Posterior cingulate gyrus (tissue), 11 donors: ENCODE measurements around the gene YAF2.
"Not testable (repeated sequence)": the region's sequence is repeated elsewhere in the genome, so short reads cannot be mapped to it uniquely, and the experiment has no call there.

Source experiments
- DNase-seq, 10 donors: peaks; one replicate each; pipeline versions ENCODE4 v3.0.0 to v3.0.0-alpha.2; 2020 to 2021; ENCODE audit warnings: mixed read lengths in 3 of 10
- intact Hi-C: fragments of 100-400 bp; cut with DNase I; formaldehyde crosslinking; loops from one replicate; pipeline ENCODE4 v1.15.1; 2023

The YAF2 gene

DNA sequence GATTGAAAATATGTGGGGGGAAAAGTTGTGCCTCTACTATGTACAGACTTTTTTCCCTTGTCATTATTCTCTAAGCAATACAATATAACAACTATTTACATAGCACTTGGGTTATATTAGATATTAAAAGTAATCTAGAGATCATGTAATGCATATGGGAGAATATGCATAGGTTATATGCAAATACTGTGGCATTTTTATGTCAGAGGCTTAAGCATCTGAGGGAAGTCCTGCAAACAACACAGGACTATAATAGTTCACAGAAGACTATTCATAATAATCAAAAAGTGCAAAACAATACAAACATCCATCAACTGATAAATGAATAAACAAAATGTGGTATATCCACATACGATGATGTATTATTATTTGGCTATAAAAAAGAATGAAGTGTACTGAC, 33.7 kb downstream of the YAF2 start:
- intact Hi-C loops: no loop called here
- DNase-seq: no peak

DNA sequence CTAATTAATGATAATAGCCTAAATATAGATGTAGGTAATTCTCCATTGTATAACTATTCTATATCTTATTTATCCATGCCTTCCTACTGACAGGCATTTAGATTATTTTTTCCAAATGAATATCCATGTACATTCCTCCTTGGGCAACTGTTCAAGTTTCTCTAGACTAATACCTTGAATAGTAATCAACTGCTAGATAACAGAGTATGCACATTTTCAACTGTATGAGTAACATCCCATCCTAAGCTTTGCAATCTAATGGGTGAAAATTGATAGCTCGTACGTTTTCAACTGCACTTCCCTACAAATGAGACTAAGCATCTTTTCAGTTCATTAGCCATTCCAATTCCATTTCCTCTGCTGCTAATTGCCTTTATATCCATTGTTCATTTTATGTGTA, 37.0 kb downstream of the YAF2 start:
- intact Hi-C loops: no loop called here
- no peak for DNase-seq

DNA sequence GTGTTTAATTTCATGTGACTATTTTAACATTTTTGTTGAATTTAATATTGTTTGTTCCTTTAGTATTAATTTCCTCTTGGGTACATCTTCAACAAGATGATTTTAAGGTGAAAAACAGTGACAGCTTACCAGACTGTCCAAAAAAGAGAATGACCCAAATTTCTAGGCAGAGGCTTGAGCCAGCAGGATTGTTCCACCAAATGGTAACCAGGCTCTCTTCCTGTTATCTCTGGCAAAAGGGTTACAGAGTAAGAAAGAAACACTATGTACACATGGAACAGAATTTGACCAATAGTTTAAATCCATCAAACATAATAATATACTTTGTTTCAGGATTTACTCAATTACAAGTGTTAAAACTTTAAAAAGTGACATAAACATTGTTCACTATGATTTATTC, 39.0 kb downstream of the YAF2 start:
- DNase-seq: no peak
- intact Hi-C loops: no loop called here

DNA sequence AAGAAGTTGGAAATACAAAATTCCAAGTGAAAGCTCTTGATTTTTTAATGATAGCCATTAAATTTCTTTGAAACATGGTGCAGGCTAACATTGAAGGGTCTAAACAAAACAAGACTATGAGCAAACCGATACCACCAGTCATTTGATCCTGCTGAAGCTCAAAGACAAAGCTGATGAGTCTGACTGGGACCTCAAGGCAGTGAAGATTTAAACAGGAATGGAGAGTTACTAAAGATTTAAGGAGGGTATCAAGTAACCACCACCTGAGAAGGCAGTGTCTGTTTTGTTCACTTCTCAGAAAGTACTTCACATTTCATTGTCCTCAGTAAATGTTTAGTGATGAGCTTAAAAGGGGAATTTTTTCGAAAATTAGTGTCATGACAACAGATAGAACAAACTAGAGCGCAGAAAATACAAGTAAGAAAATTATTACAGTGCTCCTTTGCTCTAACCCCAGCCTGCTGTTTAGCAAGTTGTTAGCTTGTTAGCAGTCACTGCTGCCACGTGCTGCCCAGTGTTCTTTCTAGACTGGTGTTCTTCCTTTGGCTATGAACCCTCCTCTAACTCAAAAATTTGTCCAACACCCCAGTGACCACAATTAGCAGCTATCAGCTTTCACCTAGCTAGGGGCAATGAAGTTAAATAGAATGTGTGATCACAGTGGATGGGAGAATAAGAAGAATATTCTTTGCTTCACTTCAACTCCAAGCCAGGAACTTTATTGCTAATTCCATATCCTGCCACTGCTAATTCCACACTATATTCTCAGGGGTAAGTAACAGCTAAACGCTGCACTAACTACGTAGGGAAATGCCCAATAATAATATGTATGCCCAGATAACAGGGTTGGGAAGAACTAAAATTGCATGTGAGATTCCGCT, 41.1 kb downstream of the YAF2 start:
- DNase-seq: no peak

DNA sequence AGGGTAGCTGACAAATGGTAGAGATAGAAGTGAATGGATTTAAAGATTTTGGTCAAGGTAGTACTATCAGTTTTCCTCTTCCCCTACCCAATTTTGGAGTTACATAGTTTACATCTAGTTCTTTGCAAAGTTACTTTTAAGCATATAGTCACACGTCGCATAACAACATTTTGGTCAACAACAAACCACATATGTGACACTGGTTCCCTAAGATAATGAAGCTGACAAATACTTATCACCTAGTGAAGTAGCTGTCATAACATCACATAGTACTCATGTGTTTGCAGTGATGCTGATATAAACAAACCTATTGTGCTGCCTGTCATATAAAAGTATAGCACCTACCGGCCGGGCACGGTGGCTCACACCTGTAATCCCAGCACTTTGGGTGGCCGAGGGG, 45.4 kb downstream of the YAF2 start:
- intact Hi-C loops: no loop called here
- DNase-seq: no peak

More for the DNA sequence above, 41.1 kb downstream of the YAF2 start:
- intact Hi-C loops: no loop called here

DNA sequence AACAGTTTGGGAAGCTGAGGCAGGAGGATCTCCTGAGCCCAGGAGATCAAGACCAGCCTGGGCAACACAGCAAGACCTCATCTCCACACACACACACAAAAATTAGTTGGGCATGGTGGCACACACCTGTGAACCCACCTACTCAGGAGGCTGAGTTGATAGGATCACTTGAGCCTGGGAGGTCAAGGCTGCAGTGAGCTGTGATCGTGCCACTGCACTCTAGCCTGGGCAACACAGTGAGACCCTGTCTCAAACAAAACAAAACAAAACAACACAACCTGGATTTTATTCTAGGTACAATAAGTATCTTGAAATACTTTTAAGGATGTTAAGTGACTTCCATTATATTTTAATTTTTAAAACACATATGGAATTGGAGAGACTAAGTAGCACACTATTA, 45.8 kb downstream of the YAF2 start:
- no peak for DNase-seq
- intact Hi-C loops: no loop called here

DNA sequence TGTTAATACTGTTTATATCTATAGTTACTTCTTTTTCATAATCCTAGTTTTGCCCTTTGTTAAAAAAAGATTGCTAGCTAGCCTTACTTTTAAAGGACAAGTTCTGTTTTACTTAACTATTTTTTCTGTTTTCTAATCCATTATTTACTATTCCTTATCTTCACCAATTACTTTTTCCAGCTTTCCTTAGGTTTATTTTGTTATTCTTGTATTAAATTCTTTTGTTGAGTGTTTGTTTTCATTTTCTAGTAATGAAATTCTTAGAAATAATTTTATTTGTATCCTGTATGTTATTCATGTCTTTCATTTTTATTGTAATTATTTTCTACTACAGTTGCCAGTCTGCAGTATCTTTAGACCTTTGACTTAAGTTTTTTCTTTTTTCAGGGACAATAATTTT, 47.7 kb downstream of the YAF2 start:
- no peak for DNase-seq
- intact Hi-C loops: no loop called here

DNA sequence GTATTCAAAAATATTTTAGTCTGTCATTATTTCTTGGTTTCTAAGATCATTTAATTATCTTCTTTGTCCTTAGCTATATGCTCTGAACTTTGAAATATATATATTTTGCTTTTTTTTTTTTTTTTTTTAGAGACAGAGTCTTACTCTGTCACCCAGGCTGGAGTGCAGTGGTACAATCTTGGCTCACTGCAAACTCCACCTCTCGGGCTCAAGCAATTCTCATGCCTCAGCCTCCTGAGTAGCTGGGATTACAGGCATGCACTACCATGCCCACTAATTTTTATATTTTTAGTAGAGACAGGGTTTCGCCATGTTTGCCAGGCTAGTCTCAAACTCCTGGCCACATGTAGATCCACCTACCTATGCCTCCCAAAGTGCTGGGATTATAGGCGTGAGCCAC, 49.8 kb downstream of the YAF2 start:
- intact Hi-C loops, DNase-seq: not testable (repeated sequence)

DNA sequence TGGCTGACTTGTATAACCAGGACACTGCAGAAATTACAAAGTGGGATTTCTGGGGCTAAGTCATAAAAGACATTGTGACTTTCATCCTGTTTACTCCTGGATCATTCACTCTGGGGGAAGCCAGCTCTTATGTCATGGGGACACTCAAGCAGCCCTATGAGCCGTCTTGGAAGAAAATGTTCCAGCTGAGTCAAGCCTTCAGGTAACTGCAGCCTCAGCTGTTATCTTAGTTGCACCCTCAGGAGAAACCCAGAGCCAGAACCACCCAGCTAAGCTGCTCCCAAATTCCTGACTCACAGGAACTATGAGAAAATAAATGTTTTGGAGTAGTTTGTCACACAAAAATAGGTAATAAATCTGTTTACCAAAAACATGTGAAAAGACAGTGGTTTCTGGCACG, 50.2 kb downstream of the YAF2 start:
- intact Hi-C loops: no loop called here
- no peak for DNase-seq

DNA sequence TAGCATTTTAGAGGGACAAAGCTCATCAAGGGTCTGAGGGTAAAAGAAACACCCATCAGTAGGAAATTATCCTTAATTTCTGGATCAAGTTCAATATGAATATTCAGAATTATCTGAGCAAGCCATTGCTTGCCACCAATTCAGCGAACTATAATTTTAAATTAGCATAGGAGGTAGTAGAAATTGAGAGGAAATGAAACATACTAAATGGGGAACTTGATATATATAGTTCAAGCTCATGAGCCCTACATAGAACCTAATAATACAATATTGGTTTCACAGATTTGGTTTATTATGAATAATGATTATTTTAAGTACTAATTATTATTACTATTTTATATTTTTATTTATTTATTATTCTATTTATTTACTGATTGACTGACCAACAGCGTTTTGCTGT, 51.3 kb downstream of the YAF2 start:
- no peak for DNase-seq
- intact Hi-C loops: no loop called here

DNA sequence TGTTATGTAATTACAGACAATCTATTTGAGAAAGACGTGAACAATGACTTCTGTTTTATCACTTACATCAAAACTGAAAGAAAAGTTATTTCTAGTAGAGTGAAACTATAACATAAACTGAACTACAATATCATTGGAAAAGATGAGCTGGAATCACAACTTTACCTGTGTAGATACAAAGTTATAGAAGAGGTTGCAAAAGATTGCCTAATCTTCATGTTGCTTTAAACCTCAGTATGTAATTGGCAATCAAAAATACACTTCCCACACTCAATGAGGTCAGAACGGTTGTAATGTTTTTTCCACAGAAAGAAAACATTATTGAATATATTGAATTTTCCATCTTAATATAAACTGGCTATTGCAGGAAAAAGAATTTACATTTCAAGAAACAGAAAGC, 55.7 kb downstream of the YAF2 start:
- no peak for DNase-seq
- intact Hi-C loops: no loop called here

DNA sequence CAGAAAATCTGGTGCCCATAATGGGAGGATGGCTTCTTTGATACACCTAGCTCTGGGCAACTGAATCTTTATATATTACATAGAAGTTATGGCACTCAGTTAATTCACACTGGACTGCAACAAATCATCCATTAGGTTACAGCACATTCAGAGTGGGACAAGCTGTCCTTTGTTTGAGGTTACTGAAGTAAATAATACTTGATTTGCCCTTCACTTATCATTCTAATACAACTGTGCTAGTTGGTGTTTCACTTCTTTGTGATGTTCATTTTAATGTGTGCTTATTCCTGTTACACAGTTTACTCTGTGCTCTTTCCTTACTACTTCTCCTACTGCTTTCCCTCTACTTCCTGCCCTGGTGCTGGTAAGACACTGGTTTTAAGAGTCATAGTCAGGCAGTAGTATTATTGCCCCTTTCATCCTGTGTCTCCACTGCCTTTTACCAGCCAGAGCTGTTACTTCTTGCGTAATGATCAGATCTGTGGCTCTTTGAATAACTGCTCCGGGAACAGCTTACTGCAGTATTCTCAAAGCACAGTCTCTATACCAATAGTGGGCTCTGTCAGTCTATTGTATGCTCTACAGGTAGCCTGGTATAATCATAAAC, 57.0 kb downstream of the YAF2 start:
- intact Hi-C loops: no loop called here
- DNase-seq: no peak

DNA sequence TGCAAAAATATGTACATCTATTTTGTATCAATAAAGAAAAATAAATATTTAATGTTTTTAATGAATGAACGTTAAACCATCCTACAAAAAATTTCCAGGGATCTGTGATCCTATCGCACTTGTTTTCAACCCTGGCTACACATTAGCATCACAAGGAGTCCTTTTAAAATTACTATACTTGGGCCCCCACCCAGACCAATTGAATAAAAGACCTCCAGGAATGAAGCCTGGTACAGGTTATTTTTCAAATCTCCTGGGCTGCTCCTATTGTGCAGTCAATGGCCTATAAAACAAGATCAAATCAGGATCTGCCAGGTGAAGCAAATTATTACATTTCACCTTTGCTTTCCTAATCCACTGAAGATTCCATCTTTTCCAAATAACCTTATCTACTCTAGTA, 59.9 kb downstream of the YAF2 start:
- DNase-seq: no peak
- intact Hi-C loops: no loop called here

DNA sequence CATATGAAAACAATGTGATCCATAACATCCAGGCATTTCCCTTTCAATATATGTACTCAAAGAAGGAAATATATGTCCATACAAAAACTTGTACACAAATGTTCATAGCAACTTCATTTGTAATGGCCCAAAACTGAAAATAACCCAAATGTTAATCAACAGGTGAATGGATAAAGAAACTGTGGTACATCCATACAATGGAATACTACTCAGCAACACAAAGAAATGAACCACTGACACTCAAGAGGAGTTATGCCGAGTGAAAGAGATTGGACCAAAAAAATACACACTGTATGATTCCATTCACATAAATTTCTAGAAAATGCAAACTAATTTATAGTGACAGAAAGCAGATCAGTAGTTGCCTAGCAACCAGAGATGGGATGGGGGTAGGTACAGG, 63.1 kb downstream of the YAF2 start:
- DNase-seq: no peak
- intact Hi-C loops: no loop called here

DNA sequence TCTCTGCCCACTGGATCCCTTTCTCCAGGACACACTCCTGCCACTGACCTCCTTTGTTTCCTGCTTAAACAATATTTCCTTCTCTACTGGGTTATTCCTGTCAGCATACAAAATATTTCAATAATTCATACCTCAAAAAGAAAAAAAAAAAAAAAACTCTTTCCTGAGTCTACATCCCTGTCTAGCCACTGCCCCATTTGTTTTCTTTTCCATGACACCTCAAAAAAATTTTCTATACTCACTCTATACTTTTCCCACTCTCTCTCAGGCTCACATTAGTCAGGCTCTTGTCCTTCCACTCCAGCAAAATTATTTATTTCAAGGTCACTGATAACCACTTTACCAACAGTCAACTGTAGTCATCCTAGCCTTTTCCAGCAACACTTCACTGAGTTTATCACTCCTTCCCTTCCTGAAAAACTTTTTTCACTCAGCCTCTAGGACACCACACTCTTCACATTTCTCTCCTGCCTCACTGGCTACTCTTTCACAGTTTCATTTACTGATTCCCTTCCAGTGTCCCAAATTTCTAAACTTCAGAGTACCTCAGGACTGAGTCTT, 64.0 kb downstream of the YAF2 start:
- intact Hi-C loops: no loop called here
- DNase-seq: no peak

DNA sequence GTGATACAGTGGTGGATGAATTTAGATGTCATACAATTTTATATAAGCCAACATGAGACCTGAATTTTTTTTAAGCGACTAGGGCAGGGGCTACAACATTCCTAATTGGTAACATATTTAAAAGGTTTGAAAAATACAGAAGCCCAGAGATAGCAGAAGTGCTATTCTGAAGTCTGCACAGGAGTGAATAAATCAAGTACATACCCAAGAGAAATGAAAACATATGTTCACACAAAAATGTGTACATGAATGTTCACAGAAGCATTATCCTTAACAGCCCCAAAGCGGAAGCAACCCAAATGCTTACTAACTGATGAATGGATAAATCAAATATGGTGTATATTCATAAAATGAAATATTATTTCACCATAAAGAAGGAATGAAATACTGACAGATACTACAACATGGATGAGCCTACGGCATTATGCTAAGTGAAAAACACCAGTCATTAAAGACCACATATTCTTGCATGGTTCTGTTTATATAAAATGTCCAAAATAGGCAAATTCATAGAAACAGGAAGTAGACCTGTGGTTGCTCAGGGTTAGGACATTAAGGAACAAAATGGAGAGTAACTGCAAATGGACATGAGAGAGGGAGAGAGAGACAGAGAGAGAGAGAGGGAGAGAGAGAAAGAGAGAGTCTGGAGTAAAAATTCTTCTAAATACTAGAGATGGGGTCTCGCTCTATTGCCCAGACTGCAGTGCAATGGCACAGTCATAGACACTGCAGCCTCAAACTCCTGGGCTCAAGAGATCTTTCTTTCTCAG, 65.4 kb downstream of the YAF2 start:
- intact Hi-C loops: no loop called here
- DNase-seq: no peak

DNA sequence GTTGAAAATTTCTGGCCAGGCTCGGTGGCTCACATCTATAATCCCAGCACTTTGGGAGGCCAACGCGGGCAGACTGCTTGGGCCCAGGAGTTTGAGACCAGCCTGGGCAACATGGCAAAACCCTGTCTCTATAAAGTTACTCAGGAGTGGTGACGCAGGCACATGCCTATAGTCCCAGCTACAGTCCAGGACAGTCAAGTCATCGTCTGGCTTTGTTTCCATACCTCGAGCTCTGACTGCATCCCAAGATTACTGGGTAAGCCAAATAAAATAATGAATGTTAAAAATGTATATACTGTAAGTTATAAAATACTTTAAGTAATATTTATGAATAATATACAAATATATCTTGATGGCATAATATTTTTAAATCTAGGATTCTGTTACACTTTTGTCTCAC, 70.3 kb downstream of the YAF2 start:
- DNase-seq: no peak

DNA sequence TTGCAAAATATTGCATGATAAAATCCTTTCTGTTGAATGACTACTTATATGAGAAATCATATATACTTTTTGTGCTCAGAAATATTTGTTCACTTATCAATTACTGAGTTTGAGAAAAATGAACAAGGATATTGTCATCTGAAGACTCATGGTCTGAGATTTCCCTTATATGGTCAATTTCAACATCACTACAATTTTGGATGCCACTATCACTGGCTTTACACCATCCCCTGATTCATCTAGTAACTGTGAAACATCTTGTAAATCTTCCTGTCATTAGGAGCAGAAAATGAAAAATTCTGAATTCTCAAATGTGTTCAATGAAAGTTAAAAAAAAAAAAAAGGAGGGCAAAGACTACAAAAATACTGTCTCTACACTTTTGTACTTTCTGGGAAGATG, 71.5 kb downstream of the YAF2 start:
- intact Hi-C loops: no loop called here
- no peak for DNase-seq

More for the DNA sequence above, 70.3 kb downstream of the YAF2 start:
- intact Hi-C loops: no loop called here

DNA sequence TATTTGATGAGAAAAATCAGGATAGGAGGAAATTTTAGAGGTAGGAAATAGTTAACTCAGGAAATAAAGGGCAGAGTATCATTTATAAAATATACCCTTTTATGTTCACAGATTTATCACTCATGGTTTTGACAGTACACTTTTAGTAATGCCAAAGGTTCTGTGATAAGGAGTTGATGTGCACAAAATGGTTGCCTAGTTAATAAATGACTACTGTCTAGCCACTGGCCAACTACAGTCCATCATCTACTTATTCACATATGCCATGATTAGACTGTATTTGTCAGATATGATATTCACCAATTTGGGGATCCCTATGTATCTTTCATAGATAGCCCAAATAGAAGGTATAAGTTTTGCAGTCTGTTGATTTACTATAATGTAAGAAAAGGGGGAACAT, 74.1 kb downstream of the YAF2 start:
- no peak for DNase-seq
- intact Hi-C loops: no loop called here

DNA sequence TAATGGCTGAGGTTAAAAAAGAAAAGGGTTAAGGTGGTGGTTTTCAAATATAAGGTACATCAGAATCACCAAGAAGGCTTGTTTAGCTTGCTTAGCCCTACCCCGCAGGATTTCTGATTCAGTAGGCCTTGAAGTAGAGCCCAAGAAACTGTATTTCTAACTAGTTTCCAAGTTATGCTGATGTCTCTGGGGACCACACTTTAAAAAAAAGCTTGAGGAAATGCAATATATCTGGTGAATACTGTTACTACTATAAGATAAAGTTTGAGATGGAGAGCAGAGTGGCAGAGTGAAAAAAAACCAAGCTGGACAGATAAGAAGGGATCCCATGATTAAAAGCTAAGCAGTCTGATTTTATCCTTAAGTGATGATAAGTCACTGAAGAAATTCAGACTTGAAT, 75.1 kb downstream of the YAF2 start:
- DNase-seq: no peak
- intact Hi-C loops: no loop called here

DNA sequence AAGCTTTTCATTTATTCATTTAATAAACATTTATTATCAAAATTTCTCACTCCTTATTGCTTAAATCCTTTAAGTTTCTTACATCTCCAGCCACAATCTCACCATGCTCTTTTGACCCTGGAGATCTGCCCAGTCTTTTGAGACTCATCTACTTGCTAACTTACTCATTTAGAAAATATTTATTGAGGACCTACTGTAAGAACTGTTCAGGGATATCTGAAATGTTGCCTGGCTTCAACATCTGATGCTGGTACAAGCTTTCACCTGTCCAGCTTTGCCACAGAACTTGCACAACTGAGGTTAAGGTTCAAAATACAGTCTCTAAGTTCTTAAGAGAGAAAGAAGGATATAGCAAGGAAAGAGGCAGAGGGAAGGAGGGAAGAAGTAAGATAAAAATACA, 75.9 kb downstream of the YAF2 start:
- DNase-seq: no peak

More for the DNA sequence above, 75.9 kb downstream of the YAF2 start:
- intact Hi-C loops: no loop called here
